ENCODE measurements around the gene EXOC3L1.
A peak's percentile ranks its signal among the peaks of the same experiment; 100 is the strongest.

Gene EXOC3L1

DNA sequence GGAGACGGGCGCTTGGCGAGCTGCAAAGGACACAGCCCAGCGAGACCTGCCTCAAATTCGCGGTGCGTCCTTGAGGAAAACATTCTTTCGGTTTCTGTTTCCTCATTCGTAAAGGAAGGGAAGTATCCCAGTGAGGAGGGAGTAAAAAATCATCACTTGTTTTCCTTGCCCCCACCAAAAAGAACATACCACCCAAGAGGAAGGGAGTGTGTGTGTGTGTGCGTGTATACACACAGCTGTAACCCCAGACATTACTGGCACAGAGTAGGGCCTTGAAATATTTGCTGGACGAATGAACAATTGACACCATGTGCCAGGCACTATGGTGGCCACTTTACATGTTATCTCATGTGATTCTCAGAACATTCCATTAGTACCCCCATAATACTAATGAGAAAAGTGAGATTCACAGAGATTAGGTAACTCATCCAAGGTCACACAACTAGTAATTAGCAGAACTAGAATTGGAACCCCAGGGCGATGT is 4.2 kb downstream of the EXOC3L1 start:
- no peak for TF ChIP-seq GATA3 (IDR thresholded peaks at IDR 0.05; ENCODE audit: low read depth, low read length)
- no peak for TF ChIP-seq GATA2 (IDR thresholded peaks at IDR 0.05; ENCODE audit: low read depth, low read length)

DNA sequence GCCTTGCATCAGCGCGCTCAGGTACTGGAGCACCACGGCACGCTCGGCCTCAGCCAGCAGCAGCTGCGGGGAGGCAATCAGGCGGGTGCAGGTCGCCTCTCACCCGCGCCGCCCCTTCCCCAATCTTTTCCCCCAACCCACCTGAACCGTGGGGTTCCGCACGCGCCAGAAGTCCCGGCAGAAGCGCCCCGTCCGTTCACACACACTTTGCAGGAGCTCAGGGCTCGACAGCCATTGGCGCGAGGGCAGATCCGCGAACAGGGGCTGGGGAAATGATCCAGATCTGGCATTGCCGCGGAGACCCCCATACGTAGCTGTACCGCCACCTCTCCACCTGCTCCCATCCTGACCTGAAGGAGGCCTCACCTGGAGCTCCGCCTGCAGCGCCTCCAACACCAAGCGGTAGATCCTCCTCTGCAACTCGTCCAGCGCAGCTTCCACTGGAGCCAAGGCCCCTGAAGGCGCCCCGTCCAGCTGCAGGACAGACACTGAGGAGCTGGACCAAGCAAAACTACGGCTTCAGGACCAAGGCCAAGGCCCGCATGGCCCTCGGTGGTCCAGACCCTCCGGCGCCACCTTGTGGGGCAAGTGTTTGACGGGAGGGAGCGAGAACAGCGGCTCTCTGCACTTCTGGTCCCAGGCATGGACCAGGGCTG is 4.8 kb downstream of the EXOC3L1 start:
- no peak for TF ChIP-seq GATA2 (IDR thresholded peaks at IDR 0.05; ENCODE audit: low read depth, low read length)
- TF ChIP-seq GATA3 (IDR thresholded peaks at IDR 0.05; ENCODE audit: low read depth, low read length) = no peak

DNA sequence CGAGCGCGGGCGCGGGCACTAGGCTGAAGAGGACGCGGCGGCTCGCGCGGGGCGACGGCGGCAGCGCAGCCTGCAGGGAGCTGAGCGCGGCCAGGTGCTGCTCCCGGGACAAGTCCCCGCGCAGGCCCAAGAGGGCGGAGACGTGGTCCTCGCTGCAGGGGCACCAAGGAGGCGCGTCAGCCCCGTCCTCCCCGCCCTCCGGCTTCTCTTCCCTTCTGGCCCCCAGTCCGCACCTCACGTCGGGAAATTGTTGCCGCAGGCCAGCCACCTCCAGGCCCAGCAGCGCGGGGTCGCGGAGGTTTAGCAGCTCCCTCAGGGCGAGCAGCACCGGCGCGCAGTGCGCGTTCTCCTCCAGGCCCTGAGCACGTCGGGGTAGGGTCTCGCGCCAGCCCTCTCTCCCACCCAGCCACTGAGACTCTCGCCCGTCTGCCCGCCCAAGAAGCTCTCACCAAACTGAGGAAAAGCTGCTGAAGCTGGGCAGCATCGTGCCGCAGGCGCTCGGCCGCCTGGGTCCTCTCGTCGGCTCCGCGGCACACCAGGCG is 5.4 kb downstream of the EXOC3L1 start:
- TF ChIP-seq GATA3 (IDR thresholded peaks at IDR 0.05; ENCODE audit: low read depth, low read length) (no peak), GATA2 (IDR thresholded peaks at IDR 0.05; ENCODE audit: low read depth, low read length) (no peak)

DNA sequence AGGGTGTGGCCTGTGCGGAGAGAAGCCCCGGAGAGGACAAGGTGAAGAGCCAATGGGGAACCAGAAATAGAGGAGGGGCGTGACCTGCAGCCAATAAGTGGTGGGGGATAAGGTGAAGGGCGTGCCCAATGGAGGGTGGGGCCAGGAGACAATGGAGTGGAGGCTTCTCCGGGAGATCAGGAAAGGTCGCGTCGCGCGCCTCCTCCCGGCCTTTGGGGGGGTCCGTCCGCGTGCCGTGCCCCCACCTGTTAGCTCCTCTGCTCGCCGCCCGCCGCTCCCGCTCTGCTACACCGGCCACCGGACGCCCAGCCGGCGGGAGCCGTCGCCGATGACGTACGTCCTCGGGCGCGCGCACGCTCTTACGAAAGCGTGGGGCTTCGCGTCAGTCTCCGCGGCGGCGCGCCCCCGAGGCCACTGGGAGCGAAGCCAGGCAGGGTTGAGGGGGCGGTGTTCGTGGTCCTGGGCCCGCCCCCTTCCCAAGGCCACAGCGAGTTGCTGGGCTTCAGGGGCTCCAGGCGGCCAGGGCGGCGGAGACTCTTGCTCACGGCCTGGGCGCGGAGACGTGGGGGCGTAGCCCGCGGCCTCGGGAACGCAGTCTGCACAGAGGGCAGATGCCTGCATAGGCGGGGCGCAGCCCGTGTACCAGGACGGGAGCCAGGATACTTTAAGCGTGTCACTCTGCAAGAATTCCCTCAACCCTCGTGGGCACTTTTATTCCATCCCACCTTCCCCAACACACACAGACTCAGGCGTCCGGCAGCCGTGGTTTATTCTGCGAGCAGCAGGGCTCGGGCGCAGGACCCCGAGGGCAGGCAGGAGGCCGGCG is 6.1 kb downstream of the EXOC3L1 start, which contains the start of gene MATCAP1:
TSS of gene MATCAP1 (minus strand) at position 337 of the 826 bp plus-strand sequence. CDS start 3,353 bp downstream, outside the sequence.
- TF ChIP-seq GATA3 (IDR thresholded peaks at IDR 0.05; ENCODE audit: low read depth, low read length) (no peak), GATA2 (IDR thresholded peaks at IDR 0.05; ENCODE audit: low read depth, low read length) (peak; percentile 34; the same call in 1 of the 2 replicates)

DNA sequence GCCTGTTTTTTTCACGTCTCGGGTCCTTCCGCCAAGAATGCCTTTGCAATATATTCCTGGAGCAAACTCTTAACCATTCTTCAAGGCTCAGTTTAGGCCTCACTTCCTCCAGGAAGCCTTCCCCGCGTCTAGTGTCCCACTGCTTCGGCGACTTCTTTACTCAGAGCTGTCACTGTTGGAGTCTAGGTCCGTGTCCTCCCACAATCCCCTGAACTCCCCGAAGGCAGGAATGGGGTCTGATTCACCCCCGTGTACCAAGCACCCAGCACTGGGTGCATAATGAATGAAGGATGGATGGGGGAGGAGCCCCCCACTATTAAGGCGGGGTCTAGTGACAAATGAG is 6.7 kb downstream of the EXOC3L1 start:
- TF ChIP-seq GATA2 (IDR thresholded peaks at IDR 0.05; ENCODE audit: low read depth, low read length) (no peak), GATA3 (IDR thresholded peaks at IDR 0.05; ENCODE audit: low read depth, low read length) (no peak)

DNA sequence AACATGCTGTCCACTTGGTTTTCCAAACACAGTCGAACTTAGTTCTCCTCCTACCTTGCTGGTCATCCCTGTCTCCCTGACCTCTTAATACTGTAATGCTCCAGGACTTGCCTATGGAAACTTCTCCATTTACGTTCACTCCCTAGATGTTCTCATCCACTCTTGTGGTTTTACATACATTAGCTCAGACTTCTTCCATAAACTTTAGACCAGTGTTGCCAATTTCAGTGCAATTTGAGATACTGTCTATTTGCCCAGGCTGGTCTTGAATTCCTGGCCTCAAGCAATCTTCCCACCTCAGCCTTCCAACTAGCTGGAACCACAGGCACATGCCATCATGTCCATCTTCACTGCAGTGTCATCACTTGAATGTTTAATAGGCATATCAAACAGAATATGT is 7.6 kb downstream of the EXOC3L1 start:
- TF ChIP-seq GATA3 (IDR thresholded peaks at IDR 0.05; ENCODE audit: low read depth, low read length) (no peak), GATA2 (IDR thresholded peaks at IDR 0.05; ENCODE audit: low read depth, low read length) (no peak)

DNA sequence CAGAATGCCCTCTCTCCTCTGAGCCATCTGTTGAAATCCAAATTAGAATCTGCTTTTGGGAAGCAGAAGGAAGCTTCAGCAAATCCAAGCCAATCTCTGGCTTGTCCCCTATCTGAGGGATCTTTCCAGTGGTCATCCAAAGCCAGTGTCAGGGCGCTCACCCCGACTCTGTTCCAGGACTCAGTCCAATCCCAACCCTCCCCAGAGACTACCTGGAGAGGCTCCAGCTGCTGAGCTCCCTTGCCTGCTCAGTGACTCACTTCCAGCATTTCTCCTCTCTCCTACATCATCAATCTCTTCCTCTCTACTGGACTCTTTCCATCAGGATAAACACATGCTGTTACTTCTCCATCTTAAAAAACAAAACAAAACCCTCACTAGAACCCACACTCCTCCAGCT is 8.6 kb downstream of the EXOC3L1 start:
- no peak for TF ChIP-seq GATA3 (IDR thresholded peaks at IDR 0.05; ENCODE audit: low read depth, low read length)
- no peak for TF ChIP-seq GATA2 (IDR thresholded peaks at IDR 0.05; ENCODE audit: low read depth, low read length)

DNA sequence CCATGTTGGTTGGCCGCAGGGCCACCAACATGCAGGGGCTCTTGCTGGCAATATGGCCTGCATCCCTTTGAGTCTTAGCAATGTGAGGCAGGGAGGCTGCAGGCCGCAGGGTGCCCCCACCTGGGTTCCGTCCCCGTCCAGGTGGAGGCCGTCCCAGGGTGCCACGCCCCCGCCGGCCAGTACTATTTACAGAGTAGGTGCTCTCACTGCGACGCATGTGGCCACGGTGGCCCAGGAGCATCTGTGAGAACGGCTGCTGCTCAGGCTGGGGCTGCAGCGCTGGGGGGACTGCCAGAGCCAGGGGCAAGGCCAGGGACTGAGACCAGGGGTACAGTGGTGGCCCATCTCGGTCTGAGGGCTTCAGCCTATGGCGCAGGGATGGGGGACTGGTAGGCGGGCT is 9.8 kb downstream of the EXOC3L1 start:
- TF ChIP-seq GATA2 (IDR thresholded peaks at IDR 0.05; ENCODE audit: low read depth, low read length) (no peak), GATA3 (IDR thresholded peaks at IDR 0.05; ENCODE audit: low read depth, low read length) (no peak)

DNA sequence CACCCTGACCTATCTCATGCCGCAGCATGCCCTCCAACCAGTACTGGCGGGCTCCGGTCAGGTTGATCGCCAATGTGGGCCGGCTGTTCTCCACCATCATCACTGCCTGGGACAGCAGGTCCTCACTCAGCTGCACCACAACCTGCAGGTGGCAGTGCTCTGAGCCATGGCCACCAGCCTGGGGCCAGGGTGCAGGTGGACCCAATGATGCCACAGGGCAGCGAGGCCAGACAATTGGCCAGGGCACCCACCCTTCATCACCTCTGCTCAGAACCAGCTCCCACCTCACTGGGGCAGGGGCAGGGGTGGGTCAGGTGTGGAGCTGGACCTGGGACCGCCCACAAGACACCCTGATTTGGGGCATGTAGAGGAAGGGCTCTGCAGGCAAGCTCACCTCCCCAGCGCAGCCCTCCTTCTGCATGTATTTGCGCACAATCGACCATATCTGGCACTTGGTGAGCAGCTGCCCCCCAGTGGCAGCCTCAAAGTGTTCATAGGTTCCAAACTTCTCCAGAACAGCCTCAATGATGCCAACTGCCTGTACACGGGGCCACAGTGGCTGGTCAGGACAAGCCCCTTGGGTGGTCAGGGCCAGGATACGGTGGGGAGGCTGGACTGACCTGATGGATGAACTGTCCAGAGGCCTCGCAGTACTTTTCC is 10.4 kb downstream of the EXOC3L1 start:
- TF ChIP-seq GATA2 (IDR thresholded peaks at IDR 0.05; ENCODE audit: low read depth, low read length) = no peak
- TF ChIP-seq GATA3 (IDR thresholded peaks at IDR 0.05; ENCODE audit: low read depth, low read length) = no peak

DNA sequence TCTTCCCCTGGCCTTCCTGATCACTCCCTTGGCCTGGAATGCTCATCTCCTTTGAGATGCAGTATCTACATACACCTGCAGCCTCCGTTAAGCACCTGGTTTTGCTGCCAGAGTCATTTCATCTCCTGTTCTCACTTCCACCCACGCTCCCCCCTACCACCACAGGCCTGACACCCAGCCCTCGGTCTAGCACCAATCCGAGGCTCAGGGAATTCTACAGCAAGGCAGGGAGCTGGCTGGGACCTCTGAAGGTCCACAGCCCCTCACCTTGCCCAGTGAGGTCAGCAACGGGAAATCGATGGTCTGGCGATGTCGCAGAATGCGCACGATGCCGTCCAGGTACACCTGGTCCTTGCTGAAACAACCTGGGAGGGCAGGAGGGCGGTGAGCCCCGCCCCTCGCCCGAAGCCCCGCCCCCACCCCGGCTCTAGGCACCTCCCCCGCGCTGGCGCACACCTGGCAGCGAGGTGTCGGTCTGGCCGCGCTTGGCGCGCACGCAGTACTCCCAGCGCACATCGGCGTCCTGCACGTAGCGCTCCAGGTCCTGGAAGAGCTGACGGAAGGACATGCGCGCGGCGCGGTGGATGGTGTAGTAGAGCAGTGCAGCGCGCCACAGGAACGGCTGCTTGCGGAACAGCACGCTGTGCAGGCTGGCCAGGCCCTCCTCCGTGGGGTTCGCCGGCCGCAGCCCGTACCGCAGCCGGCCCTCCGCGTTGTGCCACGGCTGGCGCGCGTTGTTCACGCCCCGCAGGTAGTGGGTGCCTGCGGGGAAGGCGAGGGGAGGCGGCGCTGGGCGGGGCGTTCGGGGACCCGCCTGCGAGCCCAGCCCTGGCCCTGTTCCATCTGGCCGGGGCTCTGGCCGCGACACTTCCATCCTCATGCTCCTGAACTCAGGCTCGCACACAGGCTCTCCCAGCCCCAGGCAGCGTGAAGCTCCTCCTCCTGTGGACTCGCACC is 11.9 kb downstream of the EXOC3L1 start:
- TF ChIP-seq GATA3 (IDR thresholded peaks at IDR 0.05; ENCODE audit: low read depth, low read length) (no peak), GATA2 (IDR thresholded peaks at IDR 0.05; ENCODE audit: low read depth, low read length) (no peak)

DNA sequence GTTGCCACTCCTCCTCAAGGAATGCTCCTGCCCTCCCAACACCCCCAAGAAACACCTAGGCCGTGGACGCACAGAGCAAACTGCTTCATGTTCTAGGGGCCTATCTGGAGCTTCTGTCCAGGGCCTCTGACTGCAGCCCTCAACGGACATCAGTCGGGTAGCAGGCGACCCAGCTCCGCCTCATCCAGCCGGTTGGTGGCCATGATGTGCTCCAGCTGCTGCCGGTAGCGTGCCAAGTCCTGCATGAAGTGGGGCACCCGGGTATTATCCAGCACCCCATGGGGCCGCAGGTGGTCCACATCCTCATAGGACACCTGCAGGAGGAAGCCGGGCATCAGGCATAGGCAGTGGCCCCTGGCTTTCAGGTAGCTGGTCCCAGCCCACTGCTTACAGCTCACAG is 13.3 kb downstream of the EXOC3L1 start:
- TF ChIP-seq GATA3 (IDR thresholded peaks at IDR 0.05; ENCODE audit: low read depth, low read length) (no peak), GATA2 (IDR thresholded peaks at IDR 0.05; ENCODE audit: low read depth, low read length) (no peak)

DNA sequence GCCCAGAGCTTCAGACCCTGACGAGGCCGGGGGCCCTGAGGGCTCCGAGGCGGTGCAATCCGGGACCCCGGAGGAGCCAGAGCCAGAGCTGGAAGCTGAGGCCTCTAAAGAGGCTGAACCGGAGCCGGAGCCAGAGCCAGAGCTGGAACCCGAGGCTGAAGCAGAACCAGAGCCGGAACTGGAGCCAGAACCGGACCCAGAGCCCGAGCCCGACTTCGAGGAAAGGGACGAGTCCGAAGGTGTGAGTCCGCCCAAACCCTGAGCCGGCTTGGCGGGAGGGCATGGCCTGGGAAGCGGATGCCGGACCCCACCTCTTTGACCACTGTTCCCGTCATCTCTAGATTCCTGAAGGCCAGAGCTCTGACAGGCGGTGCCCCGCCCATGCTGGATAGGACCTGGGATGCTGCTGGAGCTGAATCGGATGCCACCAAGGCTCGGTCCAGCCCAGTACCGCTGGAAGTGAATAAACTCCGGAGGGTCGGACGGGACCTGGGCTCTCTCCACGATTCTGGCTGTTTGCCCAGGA is 15.2 kb downstream of the EXOC3L1 start:
- TF ChIP-seq GATA3 (IDR thresholded peaks at IDR 0.05; ENCODE audit: low read depth, low read length) = no peak
- TF ChIP-seq GATA2 (IDR thresholded peaks at IDR 0.05; ENCODE audit: low read depth, low read length) = no peak
